MM.1S (cell line): ENCODE data around the gene RPS21.

Source experiments
- DNase-seq: peaks from one replicate; pipeline ENCODE4 v3.0.0-alpha.2; 2015
- H2AFZ ChIP-seq: fragments of 300-600 bp; sonication (generic); 2 replicates; pipeline ENCODE4 v1.6.0; 2016; ENCODE audit warnings: antibody characterized with exemption, low read length
- H3F3A ChIP-seq: fragments of 300-600 bp; sonication (generic); 2 replicates; pipeline ENCODE4 v1.6.1; 2016; ENCODE audit warnings: mild to moderate bottlenecking, antibody characterized with exemption, low read length, moderate library complexity, mixed read lengths; ENCODE audit not compliant: insufficient read depth
- H3K27ac ChIP-seq: fragments of 300-600 bp; sonication (generic); 2 replicates; pipeline ENCODE4 v1.5.1; 2016; ENCODE audit warnings: mild to moderate bottlenecking, low read length
- H3K27me3 ChIP-seq: fragments of 300-600 bp; sonication (generic); replicated peaks from 2 replicates; pipeline ENCODE4 v1.6.0; 2016; ENCODE audit warnings: low read length; ENCODE audit not compliant: insufficient read depth
- H3K36me3 ChIP-seq: fragments of 300-600 bp; sonication (generic); replicated peaks from 2 replicates; pipeline ENCODE4 v1.6.1; 2016; ENCODE audit warnings: mild to moderate bottlenecking, low read length, mixed read lengths; ENCODE audit not compliant: insufficient read depth
- H3K4me1 ChIP-seq: fragments of 300-600 bp; sonication (generic); 2 replicates; pipeline ENCODE4 v1.6.1; 2016; ENCODE audit warnings: low read length, mixed read lengths
- H3K4me2 ChIP-seq: fragments of 300-600 bp; sonication (generic); 2 replicates; pipeline ENCODE4 v1.6.0; 2016; ENCODE audit warnings: low read depth, low read length
- H3K4me3 ChIP-seq: fragments of 300-600 bp; sonication (generic); 2 replicates; pipeline ENCODE4 v1.5.1; 2016; ENCODE audit warnings: low read length, mixed read lengths
- H3K79me2 ChIP-seq: fragments of 300-600 bp; sonication (generic); 2 replicates; pipeline ENCODE4 v1.6.1; 2016; ENCODE audit warnings: mixed run types, low read length, mixed read lengths
- H3K9ac ChIP-seq: fragments of 300-600 bp; sonication (generic); 2 replicates; pipeline ENCODE4 v1.6.1; 2016; ENCODE audit warnings: low read length, mixed read lengths
- H3K9me2 ChIP-seq: fragments of 300-600 bp; sonication (generic); replicated peaks from 2 replicates; pipeline ENCODE4 v1.6.1; 2016; ENCODE audit warnings: mild to moderate bottlenecking, low read length, mixed read lengths; ENCODE audit not compliant: insufficient read depth
- H3K9me3 ChIP-seq: fragments of 300-600 bp; sonication (generic); replicated peaks from 2 replicates; pipeline ENCODE4 v1.6.1; 2016; ENCODE audit warnings: mild to moderate bottlenecking, low read length, mixed read lengths; ENCODE audit not compliant: insufficient read depth
- H4K20me1 ChIP-seq: fragments of 300-600 bp; sonication (generic); 2 replicates; pipeline ENCODE4 v1.6.1; 2016; ENCODE audit warnings: mild to moderate bottlenecking, low read length, moderate library complexity, mixed read lengths; ENCODE audit not compliant: insufficient read depth
- EZH2 ChIP-seq: fragments of 300-600 bp; sonication (generic); optimal IDR thresholded peaks from 2 replicates; pipeline ENCODE3; 2017; ENCODE audit warnings: low read depth, mild to moderate bottlenecking, antibody characterized with exemption, low read length, mixed read lengths
- EZH2phosphoT487 ChIP-seq: fragments of 300-600 bp; sonication (generic); IDR thresholded peaks from 2 replicates; pipeline ENCODE4 v1.6.1; 2018; ENCODE audit warnings: antibody characterized with exemption, low read length
- TF ChIP-seq, protein P1 (sequence below): fragments of 300-600 bp; sonication (generic); IDR thresholded peaks from 2 replicates; pipeline ENCODE4 v1.5.1; 2016; ENCODE audit warnings: antibody characterized with exemption, low read length, mixed read lengths

Gene RPS21

DNA sequence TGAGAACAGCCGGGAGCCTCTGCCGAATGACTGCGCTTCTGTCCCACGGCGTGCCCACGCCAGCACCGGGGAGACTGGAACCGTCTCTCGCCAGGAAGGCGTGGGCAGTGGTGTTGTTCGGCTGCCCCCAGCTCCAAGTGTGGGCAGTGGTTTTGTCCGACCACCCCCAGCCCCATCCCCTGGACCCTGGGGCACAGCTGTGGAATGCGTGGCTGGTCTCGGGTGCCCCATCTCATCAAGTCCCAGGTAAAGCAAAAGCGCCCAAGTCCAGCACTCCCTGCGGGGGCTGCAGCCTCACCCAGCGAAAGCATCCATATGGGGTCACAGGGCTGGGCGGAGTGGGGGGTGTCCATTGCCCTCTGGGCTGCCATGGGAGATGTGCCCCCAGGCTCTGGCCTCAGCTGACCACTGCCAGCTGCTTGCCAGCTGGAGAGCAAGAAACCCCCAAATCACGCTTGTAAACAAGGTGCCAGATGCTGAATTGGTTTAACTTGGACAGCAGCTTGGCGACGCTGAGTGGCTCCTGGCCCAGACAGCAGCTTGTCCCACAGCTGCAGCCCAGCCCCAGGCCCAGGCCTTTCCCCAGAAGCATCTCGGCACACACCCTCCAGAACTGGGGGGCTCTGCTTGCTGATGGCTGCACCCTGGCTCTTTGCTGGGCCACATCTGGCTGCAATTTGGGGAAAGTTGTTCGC lies 15.7 kb downstream of the RPS21 start:
- Histone ChIP-seq H4K20me1 (no peaks in the 10 kb centered on the region), H3K4me2 (no peak overlapping the region), H3K27ac (no peak overlapping the region)

GRCh38 chr20:62403331-62403730 lies 16.4 kb downstream of the RPS21 start:
- no peaks in the 10 kb centered on the region for H3K27me3 ChIP-seq
- no peaks in the 10 kb centered on the region for H3K9me3 ChIP-seq
- peaks cover 7% of the 10 kb centered on the region for H3K4me1 ChIP-seq
- H3K27ac ChIP-seq: no peak overlapping the region
- H3K4me3 ChIP-seq: no peak overlapping the region
- no peaks in the 10 kb centered on the region for H3F3A ChIP-seq
- no peaks in the 10 kb centered on the region for H3K9me2 ChIP-seq
- H3K9ac ChIP-seq: no peak overlapping the region
- no peak overlapping the region for H3K4me2 ChIP-seq
- peaks cover 30% of the 10 kb centered on the region for H3K79me2 ChIP-seq
- no peak overlapping the region for H2AFZ ChIP-seq
- H3K36me3 ChIP-seq: no peaks in the 10 kb centered on the region
- no peaks in the 10 kb centered on the region for H4K20me1 ChIP-seq
- TF ChIP-seq EZH2: no peak
- TF ChIP-seq, protein P1, sequence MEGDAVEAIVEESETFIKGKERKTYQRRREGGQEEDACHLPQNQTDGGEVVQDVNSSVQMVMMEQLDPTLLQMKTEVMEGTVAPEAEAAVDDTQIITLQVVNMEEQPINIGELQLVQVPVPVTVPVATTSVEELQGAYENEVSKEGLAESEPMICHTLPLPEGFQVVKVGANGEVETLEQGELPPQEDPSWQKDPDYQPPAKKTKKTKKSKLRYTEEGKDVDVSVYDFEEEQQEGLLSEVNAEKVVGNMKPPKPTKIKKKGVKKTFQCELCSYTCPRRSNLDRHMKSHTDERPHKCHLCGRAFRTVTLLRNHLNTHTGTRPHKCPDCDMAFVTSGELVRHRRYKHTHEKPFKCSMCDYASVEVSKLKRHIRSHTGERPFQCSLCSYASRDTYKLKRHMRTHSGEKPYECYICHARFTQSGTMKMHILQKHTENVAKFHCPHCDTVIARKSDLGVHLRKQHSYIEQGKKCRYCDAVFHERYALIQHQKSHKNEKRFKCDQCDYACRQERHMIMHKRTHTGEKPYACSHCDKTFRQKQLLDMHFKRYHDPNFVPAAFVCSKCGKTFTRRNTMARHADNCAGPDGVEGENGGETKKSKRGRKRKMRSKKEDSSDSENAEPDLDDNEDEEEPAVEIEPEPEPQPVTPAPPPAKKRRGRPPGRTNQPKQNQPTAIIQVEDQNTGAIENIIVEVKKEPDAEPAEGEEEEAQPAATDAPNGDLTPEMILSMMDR: no peak
- no peak for DNase-seq

More for the DNA sequence above, 15.7 kb downstream of the RPS21 start:
- Histone ChIP-seq H3K9ac (no peak overlapping the region), H2AFZ (no peak overlapping the region), H3F3A (no peaks in the 10 kb centered on the region), H3K4me1 (peaks cover 2% of the 10 kb centered on the region), H3K9me2 (no peaks in the 10 kb centered on the region), H3K9me3 (no peaks in the 10 kb centered on the region), H3K27me3 (no peaks in the 10 kb centered on the region), H3K79me2 (peaks cover 30% of the 10 kb centered on the region), H3K4me3 (no peak overlapping the region), H3K36me3 (no peaks in the 10 kb centered on the region)
- no peak for DNase-seq
- no peak for TF ChIP-seq EZH2phosphoT487
- no peak for TF ChIP-seq EZH2
- TF ChIP-seq, protein P1: no peak

DNA sequence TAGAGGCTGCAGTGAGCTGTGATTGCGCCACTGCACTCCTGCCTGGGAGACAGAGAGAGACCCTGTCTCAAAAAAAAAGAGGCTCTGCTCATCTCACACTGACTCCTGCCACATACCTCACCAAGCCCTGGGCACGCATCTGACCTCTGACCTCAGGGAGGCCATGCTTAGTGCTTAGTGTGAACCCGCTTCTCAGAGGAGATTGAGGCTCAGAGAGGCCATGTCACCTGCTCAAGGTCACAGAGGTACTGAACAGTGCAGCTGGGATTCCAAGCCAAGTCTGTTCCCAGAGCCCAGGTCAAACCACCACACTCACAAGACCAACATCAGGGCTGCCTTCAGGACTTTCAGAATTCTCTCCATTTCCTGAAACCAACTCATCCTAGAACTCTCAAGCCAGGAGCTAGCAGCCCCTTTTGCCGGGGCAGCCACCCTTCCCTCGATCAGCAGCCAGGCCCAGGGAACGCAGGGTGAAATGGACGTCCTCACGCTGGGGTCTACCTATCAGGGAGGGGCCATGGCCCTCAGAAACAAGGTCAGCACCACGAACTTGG lies 17.3 kb downstream of the RPS21 start:
- Histone ChIP-seq H3K9me2 (no peaks in the 10 kb centered on the region), H3K9ac (no peak overlapping the region), H3K27ac (no peak overlapping the region), H4K20me1 (no peaks in the 10 kb centered on the region), H3K79me2 (peaks cover 30% of the 10 kb centered on the region), H3F3A (no peaks in the 10 kb centered on the region), H3K4me1 (peaks cover 7% of the 10 kb centered on the region), H3K4me3 (no peak overlapping the region), H2AFZ (no peak overlapping the region), H3K36me3 (no peaks in the 10 kb centered on the region), H3K9me3 (no peaks in the 10 kb centered on the region), H3K27me3 (no peaks in the 10 kb centered on the region), H3K4me2 (no peak overlapping the region)
- no peak for TF ChIP-seq EZH2
- TF ChIP-seq, protein P1: no peak
- TF ChIP-seq EZH2phosphoT487: no peak
- no peak for DNase-seq
